Natural killer cell treated with Interleukin-12 subunit alpha and Interleukin-12 subunit beta and Interleukin-15 and Interleukin-18, amount 100 ng/mL, for 72 hours (primary cell): ENCODE measurements around the gene CISH. TPM values are rescaled to one million over a fixed set of nuclear protein-coding genes. Genes with fewer than 3 reads are reported as not detected.

Source experiments
- ATAC-seq, 2 donors: fragments of 150-1000 bp; cut with Tn5 transposase in 1 of 2; sonication (Bioruptor Pico), chemical (Tn5 transposase) in 1 of 2; 2 replicates each; pipeline ENCODE4 v1.10.0; 2021
- DNase-seq: peaks from one replicate; pipeline ENCODE4 v3.0.0; 2022; ENCODE audit warnings: low spot score
- H3K27ac Mint-ChIP-seq, 2 donors: 1 replicate in 1 of 2; 2 replicates in 1 of 2; pipeline ENCODE4 v1.8.0; 2022; ENCODE audit warnings: mixed read lengths in 2 of 2, mild to moderate bottlenecking in 1 of 2, moderate library complexity in 1 of 2
- H3K27me3 Mint-ChIP-seq, 2 donors: 1 replicate in 1 of 2; 2 replicates in 1 of 2; pipeline ENCODE4 v1.8.0; 2022; ENCODE audit warnings: mixed read lengths in 2 of 2
- H3K36me3 Mint-ChIP-seq: one replicate; pipeline ENCODE4 v1.8.0; 2022; ENCODE audit warnings: mixed read lengths
- H3K4me1 Mint-ChIP-seq, 2 donors: 1 replicate in 1 of 2; 2 replicates in 1 of 2; pipeline ENCODE4 v1.8.0; 2022; ENCODE audit warnings: low read depth in 2 of 2, mixed read lengths in 2 of 2, mild to moderate bottlenecking in 1 of 2
- H3K4me3 Mint-ChIP-seq: one replicate; pipeline ENCODE4 v1.8.0; 2022; ENCODE audit warnings: mixed read lengths
- H3K9me3 Mint-ChIP-seq: 2 replicates; pipeline ENCODE4 v1.8.0; 2022; ENCODE audit warnings: mixed read lengths
- total RNA-seq, 2 donors: library from RNA; stranded (reverse); gene quantifications; one replicate each; pipeline ENCODE4 v1.2.3, GENCODE V29; 2022

The CISH gene
- total RNA-seq, 2 donors from 2014 or later: 146 to 151 TPM

DNA sequence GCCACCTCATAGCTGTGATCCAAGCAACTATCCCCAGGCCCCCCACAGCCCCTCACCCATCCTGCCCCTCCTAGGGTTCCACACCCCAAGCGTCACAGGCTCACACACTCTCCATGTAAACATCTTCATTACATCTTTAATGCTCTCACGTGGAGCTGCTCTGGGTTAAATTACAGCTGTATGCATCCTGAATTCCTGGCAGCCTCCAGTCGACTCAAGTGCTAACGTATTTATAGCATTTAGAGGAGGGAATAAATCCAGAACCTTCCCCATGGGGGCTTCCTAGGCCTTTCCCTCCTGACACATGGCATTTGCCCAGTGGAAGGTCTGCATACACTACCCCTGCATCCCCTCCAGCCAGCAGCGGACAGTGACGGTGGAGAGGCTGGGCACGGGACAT, 53.7 kb downstream of the CISH start:
- no peaks in the 10 kb centered on the region for H3K36me3 Mint-ChIP-seq
- peaks cover 0 to 11% of the 10 kb centered on the region in 2 donors for H3K4me1 Mint-ChIP-seq
- no peak for DNase-seq
- H3K4me3 Mint-ChIP-seq: no peak overlapping the region
- H3K9me3 Mint-ChIP-seq: no peaks in the 10 kb centered on the region
- no peak for ATAC-seq
- no peaks in the 10 kb centered on the region for H3K27me3 Mint-ChIP-seq
- no peak overlapping the region for H3K27ac Mint-ChIP-seq

DNA sequence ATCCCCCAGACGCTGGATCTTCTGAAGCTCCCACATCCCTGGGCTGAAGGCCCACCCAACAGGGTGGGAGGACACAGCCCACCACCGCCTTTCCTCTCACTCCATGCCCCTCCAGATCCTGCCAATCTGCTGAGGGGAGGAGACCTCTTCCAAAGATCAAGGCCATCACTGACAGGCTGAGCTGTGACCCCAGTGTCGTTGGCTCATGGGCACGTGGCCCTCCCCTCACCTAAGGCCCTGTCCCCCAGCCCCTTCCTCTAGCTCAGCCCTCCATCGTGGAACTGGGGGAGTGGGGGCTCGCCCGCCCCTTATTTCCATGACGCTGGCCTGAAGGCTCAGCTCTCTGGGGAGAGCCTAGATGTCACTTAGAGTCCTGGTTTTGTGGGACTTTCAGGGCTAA, 54.5 kb downstream of the CISH start:
- ATAC-seq: no peak
- DNase-seq: no peak
- no peak overlapping the region for H3K27ac Mint-ChIP-seq
- H3K4me3 Mint-ChIP-seq: no peak overlapping the region
- no peaks in the 10 kb centered on the region for H3K9me3 Mint-ChIP-seq
- H3K27me3 Mint-ChIP-seq: no peaks in the 10 kb centered on the region
- no peaks in the 10 kb centered on the region for H3K36me3 Mint-ChIP-seq
- H3K4me1 Mint-ChIP-seq: peaks cover 0 to 11% of the 10 kb centered on the region in 2 donors

Other genes with a start within 250 kb of the CISH start
- 1 to 10 TPM; 1.6 to 1.7 TPM for gene CACNA2D2, start 108.1 kb downstream of the CISH start, total RNA-seq
- 1 to 10 TPM; 5.1 to 6.2 TPM for gene C3orf18, start 44.0 kb downstream of the CISH start, total RNA-seq
- 10 to 100 TPM; 31.5 to 48.4 TPM for gene HEMK1, start 42.3 kb downstream of the CISH start, total RNA-seq
- 100 to 1,000 TPM in 1 of 2 donors, 10 to 100 TPM in 1; 84.8 to 106 TPM for gene MAPKAPK3, start 5.4 kb upstream of the CISH start, total RNA-seq
- 1 to 10 TPM; 1.3 to 4.5 TPM for gene DOCK3, start 63.2 kb upstream of the CISH start, total RNA-seq